Mesenchymal stem cell (in vitro differentiated cells and primary cell): ENCODE data around the gene SRGAP1.

ENCODE experiments used
- DNase-seq: peaks from one replicate; pipeline ENCODE4 v3.0.0-alpha.2; 2013
- H2AFZ ChIP-seq: one replicate; pipeline ENCODE4 v1.6.1; 2013; ENCODE audit warnings: low read depth, mild to moderate bottlenecking, control low read depth, inconsistent platforms, low read length, moderate library complexity
- H2AK5ac ChIP-seq: 2 replicates; pipeline ENCODE4 v1.6.1; 2013; ENCODE audit warnings: low read length, moderate library complexity, mild to moderate bottlenecking, inconsistent platforms; ENCODE audit not compliant: severe bottlenecking
- H2BK120ac ChIP-seq: one replicate; pipeline ENCODE4 v1.6.1; 2013; ENCODE audit warnings: low read depth, mild to moderate bottlenecking, inconsistent platforms, low read length, moderate library complexity
- H2BK12ac ChIP-seq, 2 experiments: one replicate each; pipeline ENCODE4 v1.6.1; 2013; ENCODE audit warnings: inconsistent platforms in 2 of 2, low read length in 2 of 2, mild to moderate bottlenecking in 2 of 2, moderate library complexity in 2 of 2, control low read depth in 1 of 2
- H2BK15ac ChIP-seq: one replicate; pipeline ENCODE4 v1.6.1; 2013; ENCODE audit warnings: mild to moderate bottlenecking, low read depth, inconsistent platforms; ENCODE audit not compliant: poor library complexity, severe bottlenecking
- H2BK5ac ChIP-seq: 2 replicates; pipeline ENCODE4 v1.6.1; 2013; ENCODE audit warnings: low read depth, mild to moderate bottlenecking, low read length, control low read depth, inconsistent platforms; ENCODE audit not compliant: poor library complexity, severe bottlenecking
- H3K14ac ChIP-seq, 2 experiments: one replicate each; pipeline ENCODE4 v1.6.1; 2013; ENCODE audit warnings: inconsistent platforms in 2 of 2, low read length in 2 of 2, control low read depth in 1 of 2, mild to moderate bottlenecking in 1 of 2, moderate library complexity in 1 of 2
- H3K18ac ChIP-seq, 2 experiments: one replicate each; pipeline ENCODE4 v1.6.1; 2013; ENCODE audit warnings: inconsistent platforms in 2 of 2, low read length in 2 of 2, control low read depth in 1 of 2, low read depth in 1 of 2, mild to moderate bottlenecking in 1 of 2
- H3K23ac ChIP-seq, 2 experiments: one replicate each; pipeline ENCODE4 v1.6.1; 2013; ENCODE audit warnings: inconsistent platforms in 2 of 2, low read length in 2 of 2, mild to moderate bottlenecking in 2 of 2, moderate library complexity in 2 of 2, control low read depth in 1 of 2
- H3K27ac ChIP-seq: 2 replicates; pipeline ENCODE4 v1.5.1; 2013; ENCODE audit warnings: mild to moderate bottlenecking, moderate library complexity, low read length, control low read depth, inconsistent platforms; ENCODE audit not compliant: poor library complexity, severe bottlenecking
- H3K27me3 ChIP-seq, 2 experiments: 2 replicates each; pipeline versions ENCODE4 v1.6.1 to v1.7.0; 2013; ENCODE audit warnings: low read length in 2 of 2, mild to moderate bottlenecking in 2 of 2, moderate library complexity in 2 of 2, control low read depth in 1 of 2, inconsistent platforms in 1 of 2; ENCODE audit not compliant: control insufficient read depth in 1 of 2, insufficient read depth in 1 of 2
- H3K36me3 ChIP-seq, 2 experiments: 2 replicates each; pipeline versions ENCODE4 v1.6.1 to v1.7.0; 2013; ENCODE audit warnings: low read length in 2 of 2, control low read depth in 1 of 2, inconsistent platforms in 1 of 2, low read depth in 1 of 2, mild to moderate bottlenecking in 1 of 2; ENCODE audit not compliant: insufficient read depth in 2 of 2, control insufficient read depth in 1 of 2
- H3K4ac ChIP-seq, 2 experiments: one replicate each; pipeline ENCODE4 v1.6.1; 2013; ENCODE audit warnings: inconsistent platforms in 2 of 2, low read length in 2 of 2, mild to moderate bottlenecking in 2 of 2, moderate library complexity in 2 of 2, control low read depth in 1 of 2, low read depth in 1 of 2
- H3K4me1 ChIP-seq: 2 replicates; pipeline ENCODE4 v1.6.1; 2013; ENCODE audit warnings: low read depth, low read length, control low read depth; ENCODE audit not compliant: control insufficient read depth, insufficient read depth
- H3K4me2 ChIP-seq: 2 replicates; pipeline ENCODE4 v1.6.1; 2013; ENCODE audit warnings: low read length, mild to moderate bottlenecking, inconsistent platforms; ENCODE audit not compliant: poor library complexity, severe bottlenecking
- H3K4me3 ChIP-seq, 2 experiments: 2 replicates each; pipeline versions ENCODE4 v1.5.1 to v1.7.0; 2013; ENCODE audit warnings: low read length in 2 of 2, mild to moderate bottlenecking in 2 of 2, control low read depth in 1 of 2, low read depth in 1 of 2; ENCODE audit not compliant: insufficient read depth in 1 of 2
- H3K79me1 ChIP-seq: replicated peaks from 2 replicates; pipeline ENCODE4 v1.6.1; 2013; ENCODE audit warnings: mild to moderate bottlenecking, control low read depth, low read length, inconsistent platforms; ENCODE audit not compliant: poor library complexity, severe bottlenecking
- H3K9ac ChIP-seq: 2 replicates; pipeline ENCODE4 v1.7.0; 2013; ENCODE audit warnings: mild to moderate bottlenecking, low read length, moderate library complexity
- H3K9me3 ChIP-seq: 2 replicates; pipeline ENCODE4 v1.7.0; 2013; ENCODE audit warnings: mild to moderate bottlenecking, low read length; ENCODE audit not compliant: control insufficient read depth
- H4K8ac ChIP-seq: one replicate; pipeline ENCODE4 v1.6.1; 2013; ENCODE audit warnings: inconsistent platforms, mild to moderate bottlenecking, low read length, moderate library complexity
- H4K91ac ChIP-seq: one replicate; pipeline ENCODE4 v1.6.1; 2013; ENCODE audit warnings: mild to moderate bottlenecking, low read length, inconsistent platforms
- WGBS: methylation state at CpG from one replicate; pipeline ENCODE4 v1.1.7; 2013; ENCODE audit warnings: mixed read lengths; 5-methylcytosine and 5-hydroxymethylcytosine counted together

The SRGAP1 gene

DNA sequence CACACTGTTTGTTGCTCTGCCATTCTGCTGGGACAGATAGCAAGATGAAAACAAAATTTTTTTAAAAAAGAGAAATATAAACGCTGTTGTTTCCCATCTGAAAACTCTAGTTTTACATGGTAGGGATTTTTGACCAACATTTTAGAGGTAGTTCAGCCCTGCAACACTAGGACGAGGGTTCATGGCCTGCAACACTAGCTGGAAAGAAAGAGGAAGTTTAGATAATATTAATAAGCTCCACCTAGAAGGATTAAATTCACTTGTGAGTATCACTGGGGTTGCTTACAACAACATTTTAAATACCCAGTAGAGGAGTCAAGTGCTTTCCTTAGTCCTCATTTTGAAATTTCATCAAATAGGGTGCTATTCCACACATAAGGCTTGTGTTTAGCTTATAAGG, 68.2 kb downstream of the SRGAP1 start:
- H3K27me3 ChIP-seq: no peaks in the 10 kb centered on the region
- peaks cover 10% of the 10 kb centered on the region for H3K79me1 ChIP-seq
- no peak overlapping the region for H3K14ac ChIP-seq
- H3K4me3 ChIP-seq: no peak overlapping the region
- WGBS: 96% methylated on average over 2 of the region's 2 CpGs
- H3K4ac ChIP-seq: no peak overlapping the region
- no peak overlapping the region for H3K18ac ChIP-seq
- H2BK12ac ChIP-seq: no peak overlapping the region
- no peak overlapping the region for H2BK5ac ChIP-seq
- DNase-seq: no peak
- no peak overlapping the region for H2BK15ac ChIP-seq
- no peak overlapping the region for H2BK120ac ChIP-seq
- H3K36me3 ChIP-seq: peaks cover 0 to 9% of the 10 kb centered on the region in 2 experiments
- H3K23ac ChIP-seq: no peak overlapping the region
- H2AK5ac ChIP-seq: no peak overlapping the region
- H4K8ac ChIP-seq: no peak overlapping the region
- no peak overlapping the region for H3K27ac ChIP-seq
- no peak overlapping the region for H3K9ac ChIP-seq
- no peak overlapping the region for H4K91ac ChIP-seq
- peaks cover 8% of the 10 kb centered on the region for H3K4me1 ChIP-seq
- no peak overlapping the region for H2AFZ ChIP-seq
- no peak overlapping the region for H3K4me2 ChIP-seq
- no peaks in the 10 kb centered on the region for H3K9me3 ChIP-seq

DNA sequence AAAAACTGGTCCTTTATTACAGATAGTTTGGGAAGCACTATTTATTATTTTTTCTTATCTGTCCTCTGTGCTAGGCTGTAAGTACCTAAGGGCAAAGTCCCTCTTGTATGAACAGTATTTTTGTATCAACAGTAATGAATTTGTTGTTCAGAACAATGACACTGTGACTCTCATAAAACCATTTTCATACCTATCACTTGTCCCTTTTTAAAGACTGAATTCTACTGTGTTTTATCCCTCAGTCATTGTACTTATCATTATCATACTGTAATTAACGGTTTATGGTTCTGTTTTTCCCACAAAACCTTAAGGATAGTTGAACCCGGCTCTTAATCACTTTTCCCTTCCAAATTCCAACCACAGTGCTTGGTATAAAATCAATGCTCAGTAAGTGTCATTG, 69.4 kb downstream of the SRGAP1 start:
- Histone ChIP-seq H3K36me3 (peaks cover 0 to 9% of the 10 kb centered on the region in 2 experiments), H4K8ac (no peak overlapping the region), H2AFZ (no peak overlapping the region), H3K4ac (no peak overlapping the region), H3K4me3 (no peak overlapping the region), H3K4me2 (no peak overlapping the region), H3K4me1 (peaks cover 10% of the 10 kb centered on the region), H3K27ac (no peak overlapping the region), H3K9me3 (no peaks in the 10 kb centered on the region), H2BK5ac (no peak overlapping the region), H2BK12ac (no peak overlapping the region), H2BK15ac (no peak overlapping the region), H3K14ac (no peak overlapping the region), H3K9ac (peak overlapping the region; percentile 83), H3K27me3 (no peaks in the 10 kb centered on the region), H2AK5ac (no peak overlapping the region), H3K23ac (no peak overlapping the region), H3K79me1 (peaks cover 10% of the 10 kb centered on the region), H3K18ac (no peak overlapping the region), H2BK120ac (no peak overlapping the region), H4K91ac (no peak overlapping the region)
- WGBS: no CpG with 5 or more reads among the region's 2 CpGs
- no peak for DNase-seq

DNA sequence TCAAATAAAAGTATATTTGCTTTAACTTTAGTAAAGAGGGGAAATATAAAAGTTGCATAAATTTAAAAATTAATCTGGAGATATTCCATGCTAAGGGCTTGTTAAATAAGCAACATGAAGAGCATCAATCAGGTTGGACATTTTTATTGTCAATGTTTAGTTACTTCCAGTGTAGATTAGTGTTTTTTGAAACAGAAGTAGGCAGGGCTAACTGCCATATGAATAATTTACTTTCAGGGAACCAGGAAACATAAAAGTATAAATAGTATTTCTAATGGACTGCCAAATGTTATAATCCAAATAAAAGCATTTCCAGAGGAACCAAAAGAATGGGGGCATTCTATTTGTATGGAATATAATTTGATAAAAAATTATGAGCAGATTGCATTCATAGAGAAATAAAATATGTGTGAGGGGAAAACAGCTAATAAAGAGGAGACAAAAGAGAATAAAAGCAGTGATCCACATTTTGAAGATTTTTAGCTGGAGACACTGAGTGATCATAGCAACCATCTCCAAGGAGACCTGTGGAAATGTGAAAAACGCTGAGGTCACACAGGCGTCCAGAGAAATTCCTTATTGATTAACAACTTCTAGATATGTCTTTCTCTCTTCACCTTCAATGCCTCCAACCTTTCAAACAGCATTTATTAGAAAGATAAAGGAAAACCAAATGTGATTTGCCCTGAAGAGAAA, 70.8 kb downstream of the SRGAP1 start:
- no peaks in the 10 kb centered on the region for H3K27me3 ChIP-seq

GRCh38 chr12:63916561-63917476, 72.3 kb downstream of the SRGAP1 start:
- WGBS: 33% methylated on average over 6 of the region's 7 CpGs
- Histone ChIP-seq H2BK5ac (peak overlapping the region; percentile 67), H4K91ac (no peak overlapping the region), H3K36me3 (peaks cover 0 to 7% of the 10 kb centered on the region in 2 experiments), H3K9me3 (no peaks in the 10 kb centered on the region), H2AK5ac (peak overlapping the region; percentile 82), H3K23ac (no peak overlapping the region), H3K18ac (peak overlapping the region; percentile 60 to 62), H2BK12ac (peak overlapping the region; percentile 42 to 79), H3K9ac (peak overlapping the region; percentile 83), H3K4me2 (no peak overlapping the region), H3K4me1 (peaks cover 11% of the 10 kb centered on the region), H3K14ac (no peak overlapping the region), H3K4ac (peak overlapping the region in 1 of 2 experiments; percentile 69), H2BK15ac (no peak overlapping the region), H2BK120ac (peak overlapping the region; percentile 42), H3K79me1 (peaks cover 6% of the 10 kb centered on the region), H3K27me3 (no peaks in the 10 kb centered on the region), H4K8ac (peak overlapping the region; percentile 5), H3K27ac (peak overlapping the region; percentile 59), H2AFZ (no peak overlapping the region), H3K4me3 (peak overlapping the region in 1 of 2 experiments; percentile 22)
- peak; percentile 54 for DNase-seq

More for the DNA sequence above, 70.8 kb downstream of the SRGAP1 start:
- no peak overlapping the region for H3K4me2 ChIP-seq
- WGBS: 15% methylated on average over 2 of the region's 2 CpGs
- peaks cover 7% of the 10 kb centered on the region for H3K79me1 ChIP-seq
- peak overlapping the region; percentile 16 for H3K27ac ChIP-seq
- no peak overlapping the region for H2BK15ac ChIP-seq
- H2BK12ac ChIP-seq: no peak overlapping the region
- no peak overlapping the region for H3K14ac ChIP-seq
- H3K9me3 ChIP-seq: no peaks in the 10 kb centered on the region
- DNase-seq: peak; percentile 74
- H3K18ac ChIP-seq: no peak overlapping the region
- peaks cover 0 to 5% of the 10 kb centered on the region in 2 experiments for H3K36me3 ChIP-seq
- no peak overlapping the region for H4K91ac ChIP-seq
- no peak overlapping the region for H4K8ac ChIP-seq
- no peak overlapping the region for H3K4ac ChIP-seq
- H3K9ac ChIP-seq: peak overlapping the region; percentile 83
- H2BK5ac ChIP-seq: no peak overlapping the region
- H3K4me3 ChIP-seq: peak overlapping the region in 1 of 2 experiments; percentile 22
- H2BK120ac ChIP-seq: no peak overlapping the region
- H3K23ac ChIP-seq: no peak overlapping the region
- H3K4me1 ChIP-seq: peaks cover 11% of the 10 kb centered on the region
- H2AK5ac ChIP-seq: no peak overlapping the region
- no peak overlapping the region for H2AFZ ChIP-seq
